Measurements from ENCODE around the gene PBRM1. TPM values are rescaled to one million over a fixed set of nuclear protein-coding genes. Genes with fewer than 3 reads are reported as not detected.

Gene PBRM1
- total and polyA plus RNA-seq, 2 of the 8 experiments (the other 6 are each of a cell fraction or from before 2014, with no cell fraction given) = 19.3 to 65.8 TPM

DNA sequence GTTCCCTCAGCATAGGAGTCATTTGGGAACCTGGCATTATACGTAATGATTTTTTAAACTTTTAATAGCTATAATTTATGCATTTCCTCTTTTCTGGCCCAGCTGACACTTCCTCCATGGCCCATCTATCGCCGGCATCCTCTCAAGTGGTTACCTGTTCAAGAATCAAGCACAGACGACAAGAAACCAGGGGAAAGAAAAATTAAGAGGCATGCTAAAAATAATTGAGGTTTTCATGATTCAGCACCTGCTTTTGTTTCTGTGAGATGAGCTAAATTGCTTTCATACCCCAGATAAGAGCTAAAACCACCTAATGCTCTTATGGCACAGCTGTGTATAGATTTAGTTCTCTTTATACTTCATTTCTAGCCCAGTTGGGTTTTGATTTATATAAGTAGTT, 21.9 kb upstream of the PBRM1 start (continued):
- TF ChIP-seq, protein P1, sequence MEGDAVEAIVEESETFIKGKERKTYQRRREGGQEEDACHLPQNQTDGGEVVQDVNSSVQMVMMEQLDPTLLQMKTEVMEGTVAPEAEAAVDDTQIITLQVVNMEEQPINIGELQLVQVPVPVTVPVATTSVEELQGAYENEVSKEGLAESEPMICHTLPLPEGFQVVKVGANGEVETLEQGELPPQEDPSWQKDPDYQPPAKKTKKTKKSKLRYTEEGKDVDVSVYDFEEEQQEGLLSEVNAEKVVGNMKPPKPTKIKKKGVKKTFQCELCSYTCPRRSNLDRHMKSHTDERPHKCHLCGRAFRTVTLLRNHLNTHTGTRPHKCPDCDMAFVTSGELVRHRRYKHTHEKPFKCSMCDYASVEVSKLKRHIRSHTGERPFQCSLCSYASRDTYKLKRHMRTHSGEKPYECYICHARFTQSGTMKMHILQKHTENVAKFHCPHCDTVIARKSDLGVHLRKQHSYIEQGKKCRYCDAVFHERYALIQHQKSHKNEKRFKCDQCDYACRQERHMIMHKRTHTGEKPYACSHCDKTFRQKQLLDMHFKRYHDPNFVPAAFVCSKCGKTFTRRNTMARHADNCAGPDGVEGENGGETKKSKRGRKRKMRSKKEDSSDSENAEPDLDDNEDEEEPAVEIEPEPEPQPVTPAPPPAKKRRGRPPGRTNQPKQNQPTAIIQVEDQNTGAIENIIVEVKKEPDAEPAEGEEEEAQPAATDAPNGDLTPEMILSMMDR (IDR thresholded peaks at IDR 0.05; ENCODE audit: control extremely low read depth in 1 of 3, insufficient read depth in 1 of 3, low read depth in 1 of 3, low read length in 3 of 3) = no peak

Data from H1 (cell line).